Measurements from ENCODE around the gene SUCLG1. TPM values are rescaled to one million over a fixed set of nuclear protein-coding genes. Genes with fewer than 3 reads are reported as not detected.

The SUCLG1 gene
- total RNA-seq, 2 donors from 2014 or later, result 33.6 to 41.9 TPM

DNA sequence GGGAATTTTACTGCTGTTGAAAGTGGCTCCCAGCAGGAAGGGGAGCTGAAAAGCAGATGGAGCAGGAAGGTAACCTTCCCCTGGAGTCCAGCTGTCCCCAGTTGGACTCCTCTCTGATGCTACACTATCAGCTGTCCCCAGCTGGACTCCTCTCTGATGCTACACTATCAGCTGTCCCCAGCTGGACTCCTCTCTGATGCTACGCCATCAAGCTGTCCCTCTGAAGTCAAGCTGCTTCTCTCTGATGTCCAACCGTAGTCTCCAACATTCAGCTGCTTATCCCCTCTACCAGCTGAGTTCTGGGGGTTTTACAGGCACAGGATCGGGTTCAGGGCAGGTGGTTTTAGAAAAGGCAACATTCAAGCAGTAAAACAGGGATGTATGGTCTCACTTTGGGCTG is 19.8 kb upstream of the SUCLG1 start:
- H3K4me3 Mint-ChIP-seq, result no peak overlapping the region
- H3K4me1 Mint-ChIP-seq, result no peaks in the 10 kb centered on the region
- H3K9me3 Mint-ChIP-seq, result peaks cover 40% of the 10 kb centered on the region
- DNase-seq, result no peak
- Histone ChIP-seq H3K4me1 (ENCODE audit: control insufficient read depth, insufficient read depth, low read length) (no peaks in the 10 kb centered on the region), H3K4me3 (ENCODE audit: low read length) (no peak overlapping the region), H3K27me3 (ENCODE audit: control insufficient read depth, insufficient read depth, low read length, poor library complexity, severe bottlenecking) (no peaks in the 10 kb centered on the region), H3K27ac (ENCODE audit: low read depth, low read length) (no peak overlapping the region), H3K36me3 (ENCODE audit: control insufficient read depth, insufficient read depth, low read length) (no peaks in the 10 kb centered on the region), H3K9me3 (ENCODE audit: control insufficient read depth, low read length) (peaks cover 29% of the 10 kb centered on the region), H3K9ac (ENCODE audit: extremely low read depth, low read length, poor library complexity, severe bottlenecking) (no peak overlapping the region)
- H3K36me3 Mint-ChIP-seq (ENCODE audit: low read depth), result peaks cover 4% of the 10 kb centered on the region
- 90 to 100% methylated on average over 3 of the region's 3 CpGs for WGBS, 2 experiments (ENCODE audit: insufficient coverage in 1 of 2, insufficient read length in 1 of 2)
- TF ChIP-seq, protein P1, sequence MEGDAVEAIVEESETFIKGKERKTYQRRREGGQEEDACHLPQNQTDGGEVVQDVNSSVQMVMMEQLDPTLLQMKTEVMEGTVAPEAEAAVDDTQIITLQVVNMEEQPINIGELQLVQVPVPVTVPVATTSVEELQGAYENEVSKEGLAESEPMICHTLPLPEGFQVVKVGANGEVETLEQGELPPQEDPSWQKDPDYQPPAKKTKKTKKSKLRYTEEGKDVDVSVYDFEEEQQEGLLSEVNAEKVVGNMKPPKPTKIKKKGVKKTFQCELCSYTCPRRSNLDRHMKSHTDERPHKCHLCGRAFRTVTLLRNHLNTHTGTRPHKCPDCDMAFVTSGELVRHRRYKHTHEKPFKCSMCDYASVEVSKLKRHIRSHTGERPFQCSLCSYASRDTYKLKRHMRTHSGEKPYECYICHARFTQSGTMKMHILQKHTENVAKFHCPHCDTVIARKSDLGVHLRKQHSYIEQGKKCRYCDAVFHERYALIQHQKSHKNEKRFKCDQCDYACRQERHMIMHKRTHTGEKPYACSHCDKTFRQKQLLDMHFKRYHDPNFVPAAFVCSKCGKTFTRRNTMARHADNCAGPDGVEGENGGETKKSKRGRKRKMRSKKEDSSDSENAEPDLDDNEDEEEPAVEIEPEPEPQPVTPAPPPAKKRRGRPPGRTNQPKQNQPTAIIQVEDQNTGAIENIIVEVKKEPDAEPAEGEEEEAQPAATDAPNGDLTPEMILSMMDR (conservative IDR thresholded peaks at IDR 0.05), result no peak
- peaks cover 2% of the 10 kb centered on the region for H3K27me3 Mint-ChIP-seq (ENCODE audit: insufficient read depth)
- no peak overlapping the region for H3K27ac Mint-ChIP-seq

DNA sequence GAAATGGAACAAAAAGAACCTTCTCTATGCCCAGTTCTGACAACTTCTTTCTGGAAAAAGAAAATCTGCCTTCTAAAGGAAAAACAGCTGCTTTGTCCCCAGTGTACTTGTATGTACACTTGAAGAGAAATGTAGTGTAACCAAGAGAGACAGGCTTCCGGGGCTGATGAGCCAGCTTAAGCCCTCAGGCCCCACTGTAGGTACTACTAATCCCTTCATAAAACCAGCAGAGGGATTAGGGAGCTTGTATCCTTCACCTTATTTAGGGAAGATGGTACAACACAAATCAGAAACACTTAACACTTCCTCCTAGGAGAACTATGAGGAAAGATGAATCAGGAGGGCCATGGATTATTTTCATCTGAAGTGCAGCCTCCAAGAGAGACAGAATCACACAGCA is 18.8 kb upstream of the SUCLG1 start:
- Histone ChIP-seq H3K9me3 (ENCODE audit: control insufficient read depth, low read length) (peaks cover 29% of the 10 kb centered on the region), H3K4me3 (ENCODE audit: low read length) (no peak overlapping the region), H3K27me3 (ENCODE audit: control insufficient read depth, insufficient read depth, low read length, poor library complexity, severe bottlenecking) (no peaks in the 10 kb centered on the region), H3K4me1 (ENCODE audit: control insufficient read depth, insufficient read depth, low read length) (no peaks in the 10 kb centered on the region), H3K27ac (ENCODE audit: low read depth, low read length) (no peak overlapping the region), H3K9ac (ENCODE audit: extremely low read depth, low read length, poor library complexity, severe bottlenecking) (no peak overlapping the region), H3K36me3 (ENCODE audit: control insufficient read depth, insufficient read depth, low read length) (no peaks in the 10 kb centered on the region)
- 87% methylated on average over 1 of the region's 1 CpG; no CpG with 5 or more reads in 1 of the 2 experiments for WGBS, 2 experiments (ENCODE audit: insufficient coverage in 1 of 2, insufficient read length in 1 of 2)
- H3K36me3 Mint-ChIP-seq (ENCODE audit: low read depth), result peaks cover 4% of the 10 kb centered on the region
- no peak overlapping the region for H3K27ac Mint-ChIP-seq
- TF ChIP-seq, protein P1 (conservative IDR thresholded peaks at IDR 0.05), result no peak
- no peak overlapping the region for H3K4me3 Mint-ChIP-seq
- peaks cover 40% of the 10 kb centered on the region for H3K9me3 Mint-ChIP-seq
- no peaks in the 10 kb centered on the region for H3K4me1 Mint-ChIP-seq
- no peak for DNase-seq
- peaks cover 2% of the 10 kb centered on the region for H3K27me3 Mint-ChIP-seq (ENCODE audit: insufficient read depth)

DNA sequence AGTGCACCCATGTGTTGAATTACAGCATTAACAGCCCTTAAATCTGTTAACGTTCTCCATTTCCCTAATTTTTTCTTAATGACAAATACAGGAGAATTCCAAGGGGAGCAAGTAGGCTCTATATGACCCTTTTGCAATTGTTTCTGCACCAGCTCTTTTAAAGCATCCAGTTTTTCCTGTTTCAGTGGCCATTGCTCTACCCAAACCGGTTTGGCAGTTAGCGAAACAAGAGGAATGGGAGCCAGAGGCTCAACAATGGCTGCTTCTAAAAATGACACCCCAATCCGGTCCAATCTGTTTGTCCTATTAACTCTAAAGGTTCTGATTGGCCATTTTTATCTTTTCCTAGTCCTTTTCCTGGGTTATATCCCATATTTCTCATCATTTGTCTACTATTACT is 15.1 kb upstream of the SUCLG1 start:
- Histone ChIP-seq H3K36me3 (ENCODE audit: control insufficient read depth, insufficient read depth, low read length) (no peaks in the 10 kb centered on the region), H3K9me3 (ENCODE audit: control insufficient read depth, low read length) (peaks cover 58% of the 10 kb centered on the region), H3K4me3 (ENCODE audit: low read length) (no peak overlapping the region), H3K27ac (ENCODE audit: low read depth, low read length) (no peak overlapping the region), H3K4me1 (ENCODE audit: control insufficient read depth, insufficient read depth, low read length) (no peaks in the 10 kb centered on the region), H3K27me3 (ENCODE audit: control insufficient read depth, insufficient read depth, low read length, poor library complexity, severe bottlenecking) (no peaks in the 10 kb centered on the region), H3K9ac (ENCODE audit: extremely low read depth, low read length, poor library complexity, severe bottlenecking) (no peak overlapping the region)
- peaks cover 22% of the 10 kb centered on the region for H3K36me3 Mint-ChIP-seq (ENCODE audit: low read depth)
- no peaks in the 10 kb centered on the region for H3K4me1 Mint-ChIP-seq
- DNase-seq, result no peak
- TF ChIP-seq, protein P1 (conservative IDR thresholded peaks at IDR 0.05), result no peak
- peaks cover 2% of the 10 kb centered on the region for H3K27me3 Mint-ChIP-seq (ENCODE audit: insufficient read depth)
- H3K27ac Mint-ChIP-seq, result no peak overlapping the region
- 67 to 86% methylated on average over 1 to 4 of the region's 4 CpGs for WGBS, 2 experiments (ENCODE audit: insufficient coverage in 1 of 2, insufficient read length in 1 of 2)
- H3K9me3 Mint-ChIP-seq, result peaks cover 73% of the 10 kb centered on the region
- H3K4me3 Mint-ChIP-seq, result no peak overlapping the region

Measured in endodermal cell (in vitro differentiated cells).